HG03159 (cell line): ENCODE data around the gene RTL5.

Experiments
- ATAC-seq: cut with Tn5 transposase; IDR thresholded peaks from one replicate; pipeline ENCODE4 v1.9.1; 2021; ENCODE audit warnings: mild to moderate bottlenecking, moderate library complexity; ENCODE audit not compliant: unreplicated experiment

Gene RTL5

GRCh38 chrX:72110051-72110875 lies 21.5 kb downstream of the RTL5 start:
- no peak for ATAC-seq

GRCh38 chrX:72108666-72109065 lies 23.0 kb downstream of the RTL5 start:
- ATAC-seq: no peak

- ATAC-seq: no peak
Observed at GRCh38 chrX:72107841-72108595, 23.7 kb downstream of the RTL5 start.

GRCh38 chrX:72107320-72107719 lies 24.4 kb downstream of the RTL5 start:
- ATAC-seq: no peak

- peak; percentile 64 for ATAC-seq
Observed at GRCh38 chrX:72105436-72105835, 26.3 kb downstream of the RTL5 start.

GRCh38 chrX:72102760-72103159 lies 29.0 kb downstream of the RTL5 start:
- no peak for ATAC-seq

GRCh38 chrX:72102126-72102525 lies 29.6 kb downstream of the RTL5 start:
- ATAC-seq: no peak

GRCh38 chrX:72101597-72102037 lies 30.1 kb downstream of the RTL5 start:
- ATAC-seq: no peak

- peak; percentile 75 for ATAC-seq
Observed at GRCh38 chrX:72100824-72101351, 30.8 kb downstream of the RTL5 start.

- no peak for ATAC-seq
Observed at GRCh38 chrX:72100051-72100755, 31.5 kb downstream of the RTL5 start.

- ATAC-seq: no peak
Observed at GRCh38 chrX:72097098-72097497, 34.6 kb downstream of the RTL5 start.

- ATAC-seq: no peak
Observed at GRCh38 chrX:72095370-72095769, 36.3 kb downstream of the RTL5 start.

- ATAC-seq: peak; percentile 90
Observed at GRCh38 chrX:72094894-72095293, 36.8 kb downstream of the RTL5 start.

GRCh38 chrX:72089254-72089653 lies 42.5 kb downstream of the RTL5 start:
- ATAC-seq: no peak

- ATAC-seq: no peak
Observed at GRCh38 chrX:72088761-72089160, 43.0 kb downstream of the RTL5 start.

- ATAC-seq: no peak
Observed at GRCh38 chrX:72086995-72087394, 44.7 kb downstream of the RTL5 start.

GRCh38 chrX:72084114-72084513 lies 47.6 kb downstream of the RTL5 start:
- ATAC-seq: no peak

- no peak for ATAC-seq
Observed at GRCh38 chrX:72083291-72083690, 48.4 kb downstream of the RTL5 start.

GRCh38 chrX:72081605-72082320 lies 50.0 kb downstream of the RTL5 start:
- no peak for ATAC-seq

- no peak for ATAC-seq
Observed at GRCh38 chrX:72080800-72081199, 50.9 kb downstream of the RTL5 start.

- ATAC-seq: no peak
Observed at GRCh38 chrX:72080150-72080549, 51.6 kb downstream of the RTL5 start.
